Natural killer cell (primary cell): ENCODE results near the gene NSA2. TPM values are rescaled to one million over a fixed set of nuclear protein-coding genes. Genes with fewer than 3 reads are reported as not detected.

ENCODE experiments used
- ATAC-seq, 3 donors: fragments of 150-1000 bp in 2 of 3; fragments of 200-7000 bp in 1 of 3; cut with Tn5 transposase; 1 replicate in 1 of 3; 2 replicates in 2 of 3; pipeline ENCODE4 v1.10.0; 2021; ENCODE audit warnings: mild to moderate bottlenecking in 2 of 3, moderate library complexity in 2 of 3
- DNase-seq, 2 donors: peaks; one replicate each; pipeline versions ENCODE4 v3.0.0 to v3.0.0-alpha.2; 2013 to 2021; ENCODE audit warnings: mixed read lengths in 1 of 2
- H3K27ac ChIP-seq: one replicate; pipeline ENCODE4 v1.5.1; 2013; ENCODE audit warnings: mild to moderate bottlenecking, low read length
- H3K27me3 ChIP-seq: one replicate; pipeline ENCODE4 v1.6.1; 2013; ENCODE audit warnings: low read length; ENCODE audit not compliant: control insufficient read depth, insufficient read depth
- H3K36me3 ChIP-seq: one replicate; pipeline ENCODE4 v1.6.1; 2013; ENCODE audit warnings: low read length; ENCODE audit not compliant: control insufficient read depth, insufficient read depth
- H3K4me1 ChIP-seq: one replicate; pipeline ENCODE4 v1.6.1; 2013; ENCODE audit warnings: low read length; ENCODE audit not compliant: control insufficient read depth, insufficient read depth
- H3K4me3 ChIP-seq: one replicate; pipeline ENCODE4 v1.5.1; 2013; ENCODE audit warnings: low read length
- H3K9me3 ChIP-seq: one replicate; pipeline ENCODE4 v1.6.1; 2013; ENCODE audit warnings: low read length; ENCODE audit not compliant: control insufficient read depth, insufficient read depth
- H3K27ac Mint-ChIP-seq, 2 donors: one replicate each; pipeline ENCODE4 v1.8.0; 2022; ENCODE audit warnings: mild to moderate bottlenecking in 2 of 2, mixed read lengths in 2 of 2, moderate library complexity in 1 of 2
- H3K27me3 Mint-ChIP-seq, 2 donors: one replicate each; pipeline ENCODE4 v1.8.0; 2022; ENCODE audit warnings: low read depth in 2 of 2, mixed read lengths in 2 of 2
- H3K36me3 Mint-ChIP-seq: one replicate; pipeline ENCODE4 v1.8.0; 2022; ENCODE audit warnings: mixed read lengths
- H3K4me1 Mint-ChIP-seq, 2 donors: one replicate each; pipeline ENCODE4 v1.8.0; 2022; ENCODE audit warnings: mixed read lengths in 2 of 2
- H3K4me3 Mint-ChIP-seq: one replicate; pipeline ENCODE4 v1.8.0; 2022; ENCODE audit warnings: mild to moderate bottlenecking, moderate library complexity, mixed read lengths
- H3K9me3 Mint-ChIP-seq, 2 donors: one replicate each; pipeline ENCODE4 v1.8.0; 2022; ENCODE audit warnings: mixed read lengths in 2 of 2
- CTCF ChIP-seq: fragments of 200-600 bp; IDR thresholded peaks from one replicate; pipeline ENCODE4 v1.8.0; 2022; ENCODE audit warnings: antibody characterized with exemption
- WGBS: methylation state at CpG from one replicate; pipeline ENCODE4 v1.1.7; 2013; ENCODE audit warnings: missing lambda C conversion rate; ENCODE audit not compliant: insufficient coverage; 5-methylcytosine and 5-hydroxymethylcytosine counted together
- intact Hi-C: fragments of 100-400 bp; cut with micrococcal nuclease; formaldehyde crosslinking; loops from one replicate; pipeline ENCODE4 v1.14.2; 2022
- total RNA-seq, 4 donors: library from RNA; stranded (reverse); fragments of 120-200 nt in 1 of 4; gene quantifications; one replicate each; pipeline versions ENCODE4 v1.2.3 to v1.2.4, GENCODE V29; 2013 to 2022

The NSA2 gene
- total RNA-seq, 3 donors from 2014 or later (not counting 1 experiment from before 2014, with no cell fraction given), result 53.2 to 75.8 (median 74.0) TPM

DNA sequence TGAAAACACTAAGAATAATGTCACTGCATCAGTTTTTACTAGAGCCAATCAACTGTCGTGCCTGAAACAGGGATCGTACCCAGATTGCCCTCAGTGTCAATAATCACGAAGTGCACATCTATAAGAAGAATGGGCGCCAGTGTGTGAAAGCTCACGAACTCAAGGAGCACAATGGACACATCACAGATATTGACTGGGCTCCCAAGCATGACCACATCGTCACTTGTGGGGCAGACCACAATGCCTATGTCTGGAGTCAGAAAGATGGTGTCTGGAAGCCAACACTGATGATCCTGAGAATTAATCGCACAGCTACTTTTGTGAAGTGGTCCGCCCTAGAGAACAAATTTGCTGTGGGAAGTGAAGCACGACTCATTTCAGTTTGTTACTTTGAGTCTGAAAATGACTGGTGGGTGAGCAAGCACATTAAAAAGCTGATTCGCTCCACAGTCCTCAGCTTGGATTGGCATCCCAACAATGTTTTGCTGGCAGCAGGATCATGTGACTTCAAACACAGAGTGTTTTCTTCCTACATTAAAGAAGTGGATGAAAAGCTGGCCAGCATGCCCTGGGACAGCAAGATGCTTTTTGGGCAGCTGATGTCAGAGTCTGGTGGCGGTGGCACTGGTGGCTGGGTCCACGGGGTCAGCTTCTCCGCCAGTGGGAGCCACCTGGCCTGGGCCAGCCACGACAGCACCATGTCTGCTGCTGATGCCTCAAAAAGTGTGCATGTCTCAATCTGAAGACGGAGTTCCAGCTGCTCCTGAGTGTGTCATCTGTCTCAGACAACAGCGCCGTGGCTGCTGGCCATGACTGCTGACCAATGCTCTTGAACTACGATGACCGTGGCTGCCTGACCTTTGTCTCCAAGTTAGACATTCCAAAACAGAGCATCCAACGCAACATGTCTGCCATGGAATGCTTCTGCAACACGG, 32.2 kb downstream of the NSA2 start:
- Histone ChIP-seq H3K4me3 (no peak overlapping the region), H3K4me1 (no peaks in the 10 kb centered on the region), H3K27ac (no peak overlapping the region), H3K27me3 (no peaks in the 10 kb centered on the region), H3K36me3 (peaks cover 3% of the 10 kb centered on the region), H3K9me3 (no peaks in the 10 kb centered on the region)
- DNase-seq, result no peak
- 91% methylated on average over 21 of the region's 21 CpGs for WGBS
- Mint-ChIP-seq H3K4me1 (peaks cover 0 to 4% of the 10 kb centered on the region in 2 donors), H3K27me3 (no peaks in the 10 kb centered on the region), H3K4me3 (no peak overlapping the region), H3K27ac (no peak overlapping the region), H3K36me3 (peaks cover 12% of the 10 kb centered on the region), H3K9me3 (no peaks in the 10 kb centered on the region)
- intact Hi-C loops, result no loop called here
- no peak for ATAC-seq
- TF ChIP-seq CTCF, result no peak

- 100% methylated on average over 2 of the region's 3 CpGs for WGBS
- TF ChIP-seq CTCF, result no peak
- Histone ChIP-seq H3K27me3 (no peaks in the 10 kb centered on the region), H3K4me1 (no peaks in the 10 kb centered on the region), H3K4me3 (no peak overlapping the region), H3K9me3 (no peaks in the 10 kb centered on the region), H3K27ac (no peak overlapping the region), H3K36me3 (peaks cover 3% of the 10 kb centered on the region)
- H3K27ac Mint-ChIP-seq, result no peak overlapping the region
- intact Hi-C loops, result no loop called here
- H3K4me3 Mint-ChIP-seq, result no peak overlapping the region
- H3K36me3 Mint-ChIP-seq, result peaks cover 1% of the 10 kb centered on the region
- no peaks in the 10 kb centered on the region for H3K27me3 Mint-ChIP-seq
- ATAC-seq (no peak), DNase-seq (no peak)
- H3K9me3 Mint-ChIP-seq, result no peaks in the 10 kb centered on the region
- H3K4me1 Mint-ChIP-seq, result peaks cover 3 to 4% of the 10 kb centered on the region in 2 donors
These were observed 34.1 kb downstream of the NSA2 start for GRCh38 chr5:74801197-74801596.

DNA sequence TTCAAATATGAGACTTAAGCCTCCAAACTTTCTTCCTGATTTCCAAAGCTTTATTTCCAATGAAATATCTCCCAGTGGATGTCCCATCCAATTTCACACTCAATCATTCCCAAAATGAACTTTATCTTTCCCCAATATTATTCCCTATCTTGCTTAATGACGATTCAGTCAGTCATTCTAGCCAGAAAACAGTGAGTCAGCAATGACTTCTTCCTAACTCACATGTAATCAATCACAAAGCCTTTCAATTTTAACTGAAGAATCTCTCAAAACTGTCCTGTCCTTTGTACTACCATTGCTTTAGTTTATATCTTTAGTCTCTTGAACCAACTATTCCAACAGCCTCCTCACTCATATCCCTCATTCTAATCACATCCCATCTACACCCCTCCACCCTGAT, 34.9 kb downstream of the NSA2 start:
- intact Hi-C loops, result no loop called here
- no peak overlapping the region for H3K4me3 Mint-ChIP-seq
- no peaks in the 10 kb centered on the region for H3K27me3 Mint-ChIP-seq
- no peaks in the 10 kb centered on the region for H3K27me3 ChIP-seq
- H3K27ac ChIP-seq, result no peak overlapping the region
- no peak for TF ChIP-seq CTCF
- peaks cover 4 to 7% of the 10 kb centered on the region in 2 donors for H3K4me1 Mint-ChIP-seq
- no peaks in the 10 kb centered on the region for H3K4me1 ChIP-seq
- no peak for DNase-seq
- H3K9me3 Mint-ChIP-seq, result no peaks in the 10 kb centered on the region
- H3K27ac Mint-ChIP-seq, result peak overlapping the region in 1 of 2 donors; percentile 3
- H3K9me3 ChIP-seq, result no peaks in the 10 kb centered on the region
- WGBS, result 45% methylated on average over 1 of the region's 1 CpG
- H3K36me3 ChIP-seq, result peaks cover 3% of the 10 kb centered on the region
- H3K4me3 ChIP-seq, result no peak overlapping the region
- ATAC-seq, result no peak
- no peaks in the 10 kb centered on the region for H3K36me3 Mint-ChIP-seq
